ENCODE results near the gene TFDP3.
A peak's percentile ranks its signal among the peaks of the same experiment; 100 is the strongest.

TFDP3 gene

DNA sequence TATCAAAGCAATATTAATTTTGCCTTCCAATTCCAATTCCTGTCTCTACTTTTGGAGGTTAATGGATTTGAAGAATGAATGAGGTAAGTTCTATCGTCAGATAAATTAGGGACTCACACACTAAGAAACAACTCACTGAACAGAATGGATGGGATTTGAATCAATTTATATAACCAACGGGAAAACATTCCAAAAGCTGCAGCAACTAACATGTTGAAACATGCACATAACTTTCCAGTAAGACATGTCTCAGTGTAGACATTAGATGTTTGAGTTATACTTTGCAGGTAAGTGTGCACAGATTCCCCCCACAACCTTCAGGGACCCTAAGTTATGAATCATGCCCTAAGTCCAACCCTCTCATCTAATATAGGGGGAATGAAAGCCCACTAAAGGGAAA lies 34.3 kb downstream of the TFDP3 start:
- TF ChIP-seq FOXP2 (optimal IDR thresholded peaks at IDR 0.05; ENCODE audit: control extremely low read depth, extremely low read length, insufficient read depth) (no peak), EZH2 (IDR thresholded peaks at IDR 0.05) (no peak), POLR2AphosphoS5 (IDR thresholded peaks at IDR 0.05; ENCODE audit: borderline replicate concordance, low read depth, low read length) (no peak)
- no peak overlapping the region for H3K9ac ChIP-seq (ENCODE audit: insufficient read length)
- no peaks in the 10 kb centered on the region for H3K36me3 ChIP-seq (ENCODE audit: insufficient read depth, low read length)
- H3K27ac ChIP-seq: no peak overlapping the region
- no peak for DNase-seq (ENCODE audit: low read depth, low spot score)
- no peak overlapping the region for H3K4me3 ChIP-seq
- no peaks in the 10 kb centered on the region for H3K9me3 ChIP-seq (ENCODE audit: low read depth, low read length)

- no peak overlapping the region for H3K4me3 ChIP-seq
- H3K9me3 ChIP-seq (ENCODE audit: low read depth, low read length): no peaks in the 10 kb centered on the region
- no peak for TF ChIP-seq FOXP2 (optimal IDR thresholded peaks at IDR 0.05; ENCODE audit: control extremely low read depth, extremely low read length, insufficient read depth)
- TF ChIP-seq EZH2 (IDR thresholded peaks at IDR 0.05): no peak
- H3K27ac ChIP-seq: no peak overlapping the region
- no peak overlapping the region for H3K9ac ChIP-seq (ENCODE audit: insufficient read length)
- no peak for DNase-seq (ENCODE audit: low read depth, low spot score)
- no peaks in the 10 kb centered on the region for H3K36me3 ChIP-seq (ENCODE audit: insufficient read depth, low read length)
Measured at GRCh38 chrX:133179500-133179899, 38.7 kb downstream of the TFDP3 start.

DNA sequence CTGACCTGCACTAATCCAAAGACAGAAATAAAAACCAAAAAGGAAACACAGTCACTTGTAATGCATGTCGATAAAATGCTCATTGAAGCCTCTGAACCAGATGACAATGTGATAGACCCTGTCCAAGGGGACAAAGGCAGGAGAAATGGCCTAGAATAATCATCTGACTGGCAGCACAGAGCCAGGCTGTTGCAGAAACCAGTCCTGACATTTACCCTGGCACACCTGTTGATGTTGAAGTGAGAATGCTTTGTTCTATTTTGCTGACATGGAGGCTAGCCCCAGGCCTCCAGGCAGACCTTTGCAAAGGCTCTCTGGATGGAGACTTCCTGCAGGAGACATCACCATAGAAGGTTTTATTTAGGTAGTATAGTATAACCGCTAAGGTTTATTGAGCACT lies 41.0 kb downstream of the TFDP3 start:
- H3K4me3 ChIP-seq: no peak overlapping the region
- no peaks in the 10 kb centered on the region for H3K36me3 ChIP-seq (ENCODE audit: insufficient read depth, low read length)
- no peak overlapping the region for H3K27ac ChIP-seq
- no peak for DNase-seq (ENCODE audit: low read depth, low spot score)
- H3K9ac ChIP-seq (ENCODE audit: insufficient read length): no peak overlapping the region
- TF ChIP-seq POLR2AphosphoS5 (IDR thresholded peaks at IDR 0.05; ENCODE audit: borderline replicate concordance, low read depth, low read length) (no peak), FOXP2 (optimal IDR thresholded peaks at IDR 0.05; ENCODE audit: control extremely low read depth, extremely low read length, insufficient read depth) (no peak), EZH2 (IDR thresholded peaks at IDR 0.05) (no peak)
- H3K9me3 ChIP-seq (ENCODE audit: low read depth, low read length): no peaks in the 10 kb centered on the region

- Histone ChIP-seq H3K27ac (no peak overlapping the region), H3K9me3 (ENCODE audit: low read depth, low read length) (no peaks in the 10 kb centered on the region), H3K36me3 (ENCODE audit: insufficient read depth, low read length) (no peaks in the 10 kb centered on the region), H3K9ac (ENCODE audit: insufficient read length) (no peak overlapping the region), H3K4me3 (no peak overlapping the region)
- no peak for DNase-seq (ENCODE audit: low read depth, low spot score)
- no peak for TF ChIP-seq POLR2AphosphoS5 (IDR thresholded peaks at IDR 0.05; ENCODE audit: borderline replicate concordance, low read depth, low read length)
- no peak for TF ChIP-seq EZH2 (IDR thresholded peaks at IDR 0.05)
- no peak for TF ChIP-seq FOXP2 (optimal IDR thresholded peaks at IDR 0.05; ENCODE audit: control extremely low read depth, extremely low read length, insufficient read depth)
Measured at GRCh38 chrX:133175605-133176004, 42.5 kb downstream of the TFDP3 start.

- Histone ChIP-seq H3K9ac (ENCODE audit: insufficient read length) (no peak overlapping the region), H3K27ac (no peak overlapping the region), H3K4me3 (no peak overlapping the region), H3K36me3 (ENCODE audit: insufficient read depth, low read length) (no peaks in the 10 kb centered on the region), H3K9me3 (ENCODE audit: low read depth, low read length) (no peaks in the 10 kb centered on the region)
- TF ChIP-seq POLR2AphosphoS5 (IDR thresholded peaks at IDR 0.05; ENCODE audit: borderline replicate concordance, low read depth, low read length) (no peak), FOXP2 (optimal IDR thresholded peaks at IDR 0.05; ENCODE audit: control extremely low read depth, extremely low read length, insufficient read depth) (peak; percentile 82), EZH2 (IDR thresholded peaks at IDR 0.05) (no peak)
- DNase-seq (ENCODE audit: low read depth, low spot score): no peak
Measured at GRCh38 chrX:133175162-133175561, 43.0 kb downstream of the TFDP3 start.

- TF ChIP-seq EZH2 (IDR thresholded peaks at IDR 0.05) (no peak), FOXP2 (optimal IDR thresholded peaks at IDR 0.05; ENCODE audit: control extremely low read depth, extremely low read length, insufficient read depth) (no peak), POLR2AphosphoS5 (IDR thresholded peaks at IDR 0.05; ENCODE audit: borderline replicate concordance, low read depth, low read length) (no peak)
- Histone ChIP-seq H3K9ac (ENCODE audit: insufficient read length) (no peak overlapping the region), H3K27ac (no peak overlapping the region), H3K36me3 (ENCODE audit: insufficient read depth, low read length) (no peaks in the 10 kb centered on the region), H3K4me3 (no peak overlapping the region), H3K9me3 (ENCODE audit: low read depth, low read length) (no peaks in the 10 kb centered on the region)
- no peak for DNase-seq (ENCODE audit: low read depth, low spot score)
Measured at GRCh38 chrX:133171962-133172708, 46.0 kb downstream of the TFDP3 start.
